ENCODE results near the gene CCDC188.

The CCDC188 gene

GRCh38 chr22:20128619-20128901 lies 22.3 kb downstream of the CCDC188 start:
- Histone ChIP-seq H2AK5ac (ENCODE audit: low read depth, low read length) (no peak overlapping the region), H2BK120ac (ENCODE audit: low read depth, low read length) (no peak overlapping the region), H3K18ac (ENCODE audit: low read length) (no peak overlapping the region), H3K4ac (ENCODE audit: low read length) (no peak overlapping the region), H3K36me3 (replicated peaks in 1 of 2; ENCODE audit: control insufficient read depth in 2 of 2, insufficient read depth in 2 of 2, low read length in 2 of 2) (peaks cover 39 to 49% of the 10 kb centered on the region in 2 donors), H2BK5ac (ENCODE audit: low read length) (no peak overlapping the region), H3K4me1 (ENCODE audit: control insufficient read depth in 2 of 2, insufficient read depth in 1 of 2, low read depth in 1 of 2, low read length in 2 of 2) (peaks cover 8 to 14% of the 10 kb centered on the region in 2 donors), H3K9ac (ENCODE audit: low read depth, low read length, poor library complexity) (no peak overlapping the region), H3K27me3 (ENCODE audit: control insufficient read depth in 3 of 3, insufficient read depth in 3 of 3, low read depth in 1 of 3, low read length in 3 of 3) (peaks cover 0 to 1% (median 0%) of the 10 kb centered on the region in 3 experiments), H3K14ac (ENCODE audit: low read length) (no peak overlapping the region), H4K91ac (ENCODE audit: low read depth, low read length, poor library complexity) (no peak overlapping the region), H3K23ac (ENCODE audit: low read depth, low read length, poor library complexity) (peak overlapping the region; percentile 44), H3K4me2 (ENCODE audit: insufficient read depth, low read length, poor library complexity, severe bottlenecking) (no peak overlapping the region), H2AFZ (ENCODE audit: low read length) (no peak overlapping the region), H4K8ac (ENCODE audit: low read depth, low read length) (no peak overlapping the region), H3K9me3 (replicated peaks in 1 of 2; ENCODE audit: control insufficient read depth in 2 of 2, insufficient read depth in 1 of 2, low read depth in 1 of 2, low read length in 2 of 2) (peaks cover 0 to 2% of the 10 kb centered on the region in 2 donors), H2BK12ac (ENCODE audit: low read length) (no peak overlapping the region), H2BK15ac (ENCODE audit: low read length) (no peak overlapping the region), H3K27ac (replicated peaks; ENCODE audit: low read length) (no peak overlapping the region), H3K4me3 (ENCODE audit: low read length in 2 of 2) (no peak overlapping the region), H3K79me1 (ENCODE audit: low read depth, low read length) (peaks cover 12% of the 10 kb centered on the region)
- no peak for DNase-seq (ENCODE audit: low spot score)
- no CpG with 5 or more reads among the region's 2 CpGs for WGBS, 2 donors (ENCODE audit: extremely low coverage in 2 of 2, insufficient read length in 2 of 2, insufficient replicate concordance in 1 of 2)

GRCh38 chr22:20127869-20128618 lies 22.8 kb downstream of the CCDC188 start:
- H2AFZ ChIP-seq (ENCODE audit: low read length) = no peak overlapping the region
- H3K23ac ChIP-seq (ENCODE audit: low read depth, low read length, poor library complexity) = peak overlapping the region; percentile 29
- no peak for DNase-seq (ENCODE audit: low spot score)
- H3K79me1 ChIP-seq (ENCODE audit: low read depth, low read length) = peaks cover 15% of the 10 kb centered on the region
- H3K14ac ChIP-seq (ENCODE audit: low read length) = no peak overlapping the region
- H2BK15ac ChIP-seq (ENCODE audit: low read length) = no peak overlapping the region
- peaks cover 42 to 52% of the 10 kb centered on the region in 2 donors for H3K36me3 ChIP-seq (replicated peaks in 1 of 2; ENCODE audit: control insufficient read depth in 2 of 2, insufficient read depth in 2 of 2, low read length in 2 of 2)
- no peak overlapping the region for H2BK120ac ChIP-seq (ENCODE audit: low read depth, low read length)
- H3K9ac ChIP-seq (ENCODE audit: low read depth, low read length, poor library complexity) = no peak overlapping the region
- no peak overlapping the region for H2AK5ac ChIP-seq (ENCODE audit: low read depth, low read length)
- peak overlapping the region; percentile 75 for H2BK5ac ChIP-seq (ENCODE audit: low read length)
- no peak overlapping the region for H3K4me2 ChIP-seq (ENCODE audit: insufficient read depth, low read length, poor library complexity, severe bottlenecking)
- H2BK12ac ChIP-seq (ENCODE audit: low read length) = no peak overlapping the region
- no peak overlapping the region for H3K18ac ChIP-seq (ENCODE audit: low read length)
- peaks cover 8 to 14% of the 10 kb centered on the region in 2 donors for H3K4me1 ChIP-seq (ENCODE audit: control insufficient read depth in 2 of 2, insufficient read depth in 1 of 2, low read depth in 1 of 2, low read length in 2 of 2)
- no peak overlapping the region for H4K91ac ChIP-seq (ENCODE audit: low read depth, low read length, poor library complexity)
- no peak overlapping the region for H3K4me3 ChIP-seq (ENCODE audit: low read length in 2 of 2)
- WGBS, 2 donors (ENCODE audit: extremely low coverage in 2 of 2, insufficient read length in 2 of 2, insufficient replicate concordance in 1 of 2) = no CpG with 5 or more reads among the region's 17 CpGs
- H3K9me3 ChIP-seq (replicated peaks in 1 of 2; ENCODE audit: control insufficient read depth in 2 of 2, insufficient read depth in 1 of 2, low read depth in 1 of 2, low read length in 2 of 2) = peaks cover 0 to 2% of the 10 kb centered on the region in 2 donors
- no peak overlapping the region for H3K4ac ChIP-seq (ENCODE audit: low read length)
- peaks cover 0 to 1% (median 0%) of the 10 kb centered on the region in 3 experiments for H3K27me3 ChIP-seq (ENCODE audit: control insufficient read depth in 3 of 3, insufficient read depth in 3 of 3, low read depth in 1 of 3, low read length in 3 of 3)
- no peak overlapping the region for H4K8ac ChIP-seq (ENCODE audit: low read depth, low read length)
- no peak overlapping the region for H3K27ac ChIP-seq (replicated peaks; ENCODE audit: low read length)

GRCh38 chr22:20127318-20127868 lies 23.5 kb downstream of the CCDC188 start:
- Histone ChIP-seq H2BK120ac (ENCODE audit: low read depth, low read length) (no peak overlapping the region), H4K8ac (ENCODE audit: low read depth, low read length) (no peak overlapping the region), H3K79me1 (ENCODE audit: low read depth, low read length) (peaks cover 18% of the 10 kb centered on the region), H3K4me2 (ENCODE audit: insufficient read depth, low read length, poor library complexity, severe bottlenecking) (no peak overlapping the region), H4K91ac (ENCODE audit: low read depth, low read length, poor library complexity) (no peak overlapping the region), H3K27ac (replicated peaks; ENCODE audit: low read length) (peak overlapping the region; percentile 27), H2AK5ac (ENCODE audit: low read depth, low read length) (no peak overlapping the region), H2BK5ac (ENCODE audit: low read length) (peak overlapping the region; percentile 75), H3K4me3 (ENCODE audit: low read length in 2 of 2) (no peak overlapping the region), H2BK12ac (ENCODE audit: low read length) (no peak overlapping the region), H3K18ac (ENCODE audit: low read length) (no peak overlapping the region), H2AFZ (ENCODE audit: low read length) (no peak overlapping the region), H3K9me3 (replicated peaks in 1 of 2; ENCODE audit: control insufficient read depth in 2 of 2, insufficient read depth in 1 of 2, low read depth in 1 of 2, low read length in 2 of 2) (peaks cover 0 to 2% of the 10 kb centered on the region in 2 donors), H3K4ac (ENCODE audit: low read length) (no peak overlapping the region), H3K9ac (ENCODE audit: low read depth, low read length, poor library complexity) (peak overlapping the region; percentile 30), H3K36me3 (replicated peaks in 1 of 2; ENCODE audit: control insufficient read depth in 2 of 2, insufficient read depth in 2 of 2, low read length in 2 of 2) (peaks cover 43 to 58% of the 10 kb centered on the region in 2 donors), H3K23ac (ENCODE audit: low read depth, low read length, poor library complexity) (peak overlapping the region; percentile 91), H3K14ac (ENCODE audit: low read length) (peak overlapping the region; percentile 56), H3K4me1 (ENCODE audit: control insufficient read depth in 2 of 2, insufficient read depth in 1 of 2, low read depth in 1 of 2, low read length in 2 of 2) (peaks cover 4 to 8% of the 10 kb centered on the region in 2 donors), H3K27me3 (ENCODE audit: control insufficient read depth in 3 of 3, insufficient read depth in 3 of 3, low read depth in 1 of 3, low read length in 3 of 3) (peaks cover 0 to 1% (median 0%) of the 10 kb centered on the region in 3 experiments), H2BK15ac (ENCODE audit: low read length) (no peak overlapping the region)
- no peak for DNase-seq (ENCODE audit: low spot score)
- WGBS, 2 donors (ENCODE audit: extremely low coverage in 2 of 2, insufficient read length in 2 of 2, insufficient replicate concordance in 1 of 2) = no CpG with 5 or more reads among the region's 15 CpGs

GRCh38 chr22:20126284-20127029 lies 24.4 kb downstream of the CCDC188 start:
- WGBS, 2 donors (ENCODE audit: extremely low coverage in 2 of 2, insufficient read length in 2 of 2, insufficient replicate concordance in 1 of 2) = no CpG with 5 or more reads among the region's 19 CpGs
- Histone ChIP-seq H4K8ac (ENCODE audit: low read depth, low read length) (no peak overlapping the region), H2BK12ac (ENCODE audit: low read length) (no peak overlapping the region), H3K4me3 (ENCODE audit: low read length in 2 of 2) (no peak overlapping the region), H3K4ac (ENCODE audit: low read length) (no peak overlapping the region), H3K79me1 (ENCODE audit: low read depth, low read length) (peaks cover 16% of the 10 kb centered on the region), H3K9me3 (replicated peaks in 1 of 2; ENCODE audit: control insufficient read depth in 2 of 2, insufficient read depth in 1 of 2, low read depth in 1 of 2, low read length in 2 of 2) (peaks cover 0 to 2% of the 10 kb centered on the region in 2 donors), H3K14ac (ENCODE audit: low read length) (no peak overlapping the region), H2BK120ac (ENCODE audit: low read depth, low read length) (no peak overlapping the region), H3K4me2 (ENCODE audit: insufficient read depth, low read length, poor library complexity, severe bottlenecking) (no peak overlapping the region), H2AFZ (ENCODE audit: low read length) (no peak overlapping the region), H3K36me3 (replicated peaks in 1 of 2; ENCODE audit: control insufficient read depth in 2 of 2, insufficient read depth in 2 of 2, low read length in 2 of 2) (peaks cover 51 to 67% of the 10 kb centered on the region in 2 donors), H2AK5ac (ENCODE audit: low read depth, low read length) (no peak overlapping the region), H3K9ac (ENCODE audit: low read depth, low read length, poor library complexity) (no peak overlapping the region), H2BK5ac (ENCODE audit: low read length) (no peak overlapping the region), H3K27me3 (ENCODE audit: control insufficient read depth in 3 of 3, insufficient read depth in 3 of 3, low read depth in 1 of 3, low read length in 3 of 3) (peaks cover 0 to 1% (median 0%) of the 10 kb centered on the region in 3 experiments), H3K4me1 (ENCODE audit: control insufficient read depth in 2 of 2, insufficient read depth in 1 of 2, low read depth in 1 of 2, low read length in 2 of 2) (peaks cover 5 to 6% of the 10 kb centered on the region in 2 donors), H3K27ac (replicated peaks; ENCODE audit: low read length) (no peak overlapping the region), H3K18ac (ENCODE audit: low read length) (no peak overlapping the region), H3K23ac (ENCODE audit: low read depth, low read length, poor library complexity) (no peak overlapping the region), H4K91ac (ENCODE audit: low read depth, low read length, poor library complexity) (no peak overlapping the region), H2BK15ac (ENCODE audit: low read length) (no peak overlapping the region)
- no peak for DNase-seq (ENCODE audit: low spot score)

Measured in neuronal stem cell (in vitro differentiated cells).